Upper lobe of left lung (tissue), 6 donors: ENCODE data around the gene LNX1. TPM values are rescaled to one million over a fixed set of nuclear protein-coding genes. Genes with fewer than 3 reads are reported as not detected.

Source experiments
- ATAC-seq, 2 donors: fragments of 200-7000 bp; cut with Tn5 transposase; one replicate each; pipeline ENCODE4 v1.9.1; 2022; ENCODE audit warnings: mild to moderate bottlenecking in 2 of 2, moderate library complexity in 2 of 2; ENCODE audit not compliant: low FRiP score in 2 of 2
- DNase-seq, 2 donors: peaks; one replicate each; pipeline ENCODE4 v3.0.0-alpha.2; 2019 to 2020
- H3K27ac ChIP-seq, 4 donors: fragments of 200-600 bp; sonication (generic); one replicate each; pipeline ENCODE4 v1.5.1; 2016 to 2019
- H3K27me3 ChIP-seq, 4 donors: fragments of 200-600 bp; sonication (generic); one replicate each; pipeline ENCODE4 v1.5.1; 2017 to 2019
- H3K36me3 ChIP-seq, 4 donors: fragments of 200-600 bp; sonication (generic); one replicate each; pipeline ENCODE4 v1.5.1; 2016 to 2019
- H3K4me1 ChIP-seq, 4 donors: fragments of 200-600 bp; sonication (generic); one replicate each; pipeline ENCODE4 v1.5.1; 2018 to 2019
- H3K4me3 ChIP-seq, 4 donors: fragments of 200-600 bp; sonication (generic); one replicate each; pipeline ENCODE4 v1.5.1; 2017 to 2019; ENCODE audit warnings: mild to moderate bottlenecking in 2 of 4, moderate library complexity in 1 of 4
- H3K9me3 ChIP-seq, 4 donors: fragments of 200-600 bp; sonication (generic); one replicate each; pipeline ENCODE4 v1.5.1; 2018 to 2019
- EP300 ChIP-seq, 4 donors: sonication (generic); formaldehyde crosslinking; IDR thresholded peaks; one replicate each; pipeline ENCODE4 v1.5.1; 2017; ENCODE audit warnings: antibody characterized with exemption in 4 of 4, control low read depth in 2 of 4
- POLR2A ChIP-seq, 4 donors: fragments of 450-650 bp; IDR thresholded peaks; one replicate each; pipeline ENCODE4 v1.5.1; 2016 to 2017; ENCODE audit warnings: antibody characterized with exemption in 4 of 4, mild to moderate bottlenecking in 2 of 4
- POLR2AphosphoS5 ChIP-seq, 2 donors: sonication (generic); formaldehyde crosslinking; IDR thresholded peaks; one replicate each; pipeline ENCODE4 v1.5.1; 2017; ENCODE audit warnings: antibody characterized with exemption in 2 of 2
- WGBS, 2 donors: methylation state at CpG; one replicate each; pipeline ENCODE4 v1.1.5; 2017 to 2018; 5-methylcytosine and 5-hydroxymethylcytosine counted together
- total RNA-seq, 6 donors: library from RNA; depleted of rRNA in 4 of 6; stranded (reverse); fragments of >200 nt in 4 of 6; gene quantifications; one replicate each; pipeline versions ENCODE4 v1.1.0 to v1.2.1, GENCODE V29; 2016 to 2021
- TF ChIP-seq, protein P1 (sequence below), 6 experiments: fragments of 450-650 bp in 4 of 6; fragments of 200-600 bp in 2 of 6; sonication (generic) in 2 of 6; IDR thresholded peaks; one replicate each; pipeline ENCODE4 v1.5.1; 2016 to 2019; ENCODE audit warnings: antibody characterized with exemption in 6 of 6
- donor health status: DM: no; HTN: no; CAD: no; lungs with moderate emphysema.
- donor health status: DM: no; HTN: yes; CAD: no; lungs with severe emphysema.

Gene LNX1
- total RNA-seq, 6 donors from 2014 or later: 2.7 to 7.3 (median 4.3) TPM

DNA sequence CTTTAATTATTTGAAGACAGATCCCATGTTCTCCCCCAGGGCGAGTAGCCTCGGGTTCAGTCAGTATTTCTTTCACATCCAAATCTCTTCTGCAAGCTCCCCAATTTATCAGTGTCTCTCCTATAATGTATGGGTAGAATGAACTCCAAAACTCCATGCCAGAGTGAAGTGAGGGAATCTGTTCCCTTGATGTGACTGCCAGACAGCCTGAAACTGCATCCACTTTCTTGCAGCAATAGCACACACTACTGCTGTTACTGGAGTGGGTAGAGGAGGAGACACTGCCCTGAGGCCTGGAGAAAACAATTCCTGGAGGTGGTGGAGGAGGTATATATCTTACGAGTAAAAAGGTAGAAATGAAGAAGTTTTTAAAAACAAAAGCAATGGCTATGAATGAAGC, 11.0 kb downstream of the LNX1 start:
- TF ChIP-seq POLR2A (IDR thresholded peaks at IDR 0.05) (no peak), POLR2AphosphoS5 (IDR thresholded peaks at IDR 0.05) (no peak), EP300 (IDR thresholded peaks at IDR 0.05) (no peak)
- TF ChIP-seq, protein P1, sequence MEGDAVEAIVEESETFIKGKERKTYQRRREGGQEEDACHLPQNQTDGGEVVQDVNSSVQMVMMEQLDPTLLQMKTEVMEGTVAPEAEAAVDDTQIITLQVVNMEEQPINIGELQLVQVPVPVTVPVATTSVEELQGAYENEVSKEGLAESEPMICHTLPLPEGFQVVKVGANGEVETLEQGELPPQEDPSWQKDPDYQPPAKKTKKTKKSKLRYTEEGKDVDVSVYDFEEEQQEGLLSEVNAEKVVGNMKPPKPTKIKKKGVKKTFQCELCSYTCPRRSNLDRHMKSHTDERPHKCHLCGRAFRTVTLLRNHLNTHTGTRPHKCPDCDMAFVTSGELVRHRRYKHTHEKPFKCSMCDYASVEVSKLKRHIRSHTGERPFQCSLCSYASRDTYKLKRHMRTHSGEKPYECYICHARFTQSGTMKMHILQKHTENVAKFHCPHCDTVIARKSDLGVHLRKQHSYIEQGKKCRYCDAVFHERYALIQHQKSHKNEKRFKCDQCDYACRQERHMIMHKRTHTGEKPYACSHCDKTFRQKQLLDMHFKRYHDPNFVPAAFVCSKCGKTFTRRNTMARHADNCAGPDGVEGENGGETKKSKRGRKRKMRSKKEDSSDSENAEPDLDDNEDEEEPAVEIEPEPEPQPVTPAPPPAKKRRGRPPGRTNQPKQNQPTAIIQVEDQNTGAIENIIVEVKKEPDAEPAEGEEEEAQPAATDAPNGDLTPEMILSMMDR (IDR thresholded peaks at IDR 0.05): no peak
- no peak for DNase-seq
- Histone ChIP-seq H3K9me3 (no peaks in the 10 kb centered on the region), H3K4me1 (peaks cover 9 to 22% (median 19%) of the 10 kb centered on the region in 4 donors), H3K36me3 (no peaks in the 10 kb centered on the region), H3K27me3 (no peaks in the 10 kb centered on the region), H3K27ac (no peak overlapping the region), H3K4me3 (no peak overlapping the region)
- WGBS, 2 donors: 76 to 81% methylated on average over 3 of the region's 3 CpGs
- no peak for ATAC-seq

- no peak for ATAC-seq
- H3K27me3 ChIP-seq: no peaks in the 10 kb centered on the region
- H3K36me3 ChIP-seq: no peaks in the 10 kb centered on the region
- H3K4me1 ChIP-seq: peaks cover 9 to 22% (median 19%) of the 10 kb centered on the region in 4 donors
- H3K9me3 ChIP-seq: no peaks in the 10 kb centered on the region
- no peak overlapping the region for H3K27ac ChIP-seq
- 80 to 88% methylated on average over 3 of the region's 3 CpGs for WGBS, 2 donors
- no peak for DNase-seq
- TF ChIP-seq EP300 (IDR thresholded peaks at IDR 0.05): no peak
- TF ChIP-seq, protein P1 (IDR thresholded peaks at IDR 0.05): no peak
- no peak for TF ChIP-seq POLR2AphosphoS5 (IDR thresholded peaks at IDR 0.05)
- no peak for TF ChIP-seq POLR2A (IDR thresholded peaks at IDR 0.05)
- H3K4me3 ChIP-seq: no peak overlapping the region
These were observed 11.5 kb downstream of the LNX1 start for GRCh38 chr4:53579826-53580225.

DNA sequence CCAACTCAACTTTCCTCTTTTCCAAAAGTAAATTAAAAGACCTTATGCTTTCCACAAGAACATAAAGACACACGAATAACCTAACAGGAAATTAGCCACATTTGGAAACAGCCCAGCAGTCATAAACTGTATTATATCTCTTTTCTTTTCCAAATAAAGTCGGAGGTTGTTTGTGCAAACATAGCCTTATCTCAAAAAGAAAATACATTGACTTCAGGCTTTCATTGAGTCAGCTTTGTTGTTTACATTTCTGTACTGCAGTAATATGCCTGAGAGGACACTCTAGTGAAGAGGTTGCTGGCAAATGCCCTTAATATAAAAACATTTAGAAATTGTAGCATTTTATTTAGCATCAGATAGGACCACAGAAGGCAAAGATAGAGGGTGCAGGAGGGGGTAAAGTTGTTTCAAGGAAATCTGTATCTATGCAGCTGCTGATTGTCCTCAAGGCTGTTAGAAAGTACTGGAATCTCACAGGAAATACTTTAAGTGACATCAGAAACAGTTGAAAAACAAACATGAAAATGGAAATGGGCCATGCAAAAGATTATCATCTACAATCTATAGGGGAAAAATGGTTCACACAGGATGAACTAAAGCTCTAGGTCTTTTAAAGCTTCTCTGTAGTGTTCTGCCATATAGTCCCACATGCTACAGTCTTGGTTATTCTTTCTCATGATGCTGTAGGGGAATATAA, 14.5 kb downstream of the LNX1 start:
- Histone ChIP-seq H3K27me3 (no peaks in the 10 kb centered on the region), H3K9me3 (no peaks in the 10 kb centered on the region), H3K4me3 (no peak overlapping the region), H3K27ac (peak overlapping the region in 1 of 4 donors; percentile 35), H3K4me1 (peaks cover 9 to 24% (median 19%) of the 10 kb centered on the region in 4 donors), H3K36me3 (no peaks in the 10 kb centered on the region)
- no peak for ATAC-seq
- WGBS, 2 donors: 8 to 11% methylated on average over 2 of the region's 2 CpGs
- TF ChIP-seq, protein P1 (IDR thresholded peaks at IDR 0.05): no peak
- TF ChIP-seq POLR2AphosphoS5 (IDR thresholded peaks at IDR 0.05) (no peak), POLR2A (IDR thresholded peaks at IDR 0.05) (no peak), EP300 (IDR thresholded peaks at IDR 0.05) (no peak)
- DNase-seq: no peak

DNA sequence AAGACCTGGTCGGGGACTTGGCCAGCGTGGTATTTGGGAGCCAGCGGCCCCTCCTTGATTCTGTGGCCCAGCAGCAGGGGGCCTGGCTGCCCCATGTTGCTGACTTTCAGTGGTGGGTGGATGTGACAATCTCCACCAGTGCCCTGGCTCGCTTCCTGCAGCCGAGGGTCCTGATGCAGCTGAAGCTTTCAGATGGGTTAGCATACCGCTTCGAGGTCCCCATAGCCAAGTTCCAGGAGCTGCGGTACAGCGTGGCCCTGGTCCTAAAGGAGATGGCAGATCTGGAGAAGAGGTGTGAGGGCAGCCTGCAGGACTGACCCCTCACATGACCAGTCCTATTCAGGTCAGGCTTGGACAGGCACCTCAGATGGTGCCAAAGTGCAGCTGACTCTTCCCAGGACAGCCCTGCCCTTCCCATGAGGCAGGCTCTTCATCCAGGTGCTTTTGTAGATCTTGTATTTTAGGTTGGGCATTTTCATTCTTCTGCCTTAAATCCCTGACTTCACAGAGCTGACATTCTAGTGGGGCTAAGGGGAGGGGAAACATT, 15.1 kb downstream of the LNX1 start:
- Histone ChIP-seq H3K27ac (peak overlapping the region in 2 of 4 donors; percentile 3 to 35), H3K27me3 (no peaks in the 10 kb centered on the region), H3K36me3 (no peaks in the 10 kb centered on the region), H3K4me3 (no peak overlapping the region), H3K4me1 (peaks cover 9 to 24% (median 19%) of the 10 kb centered on the region in 4 donors), H3K9me3 (no peaks in the 10 kb centered on the region)
- DNase-seq (peak in 1 of 2 donors; percentile 39), ATAC-seq (peak in 1 of 2 donors; percentile 59)
- TF ChIP-seq POLR2AphosphoS5 (IDR thresholded peaks at IDR 0.05) (no peak), EP300 (IDR thresholded peaks at IDR 0.05) (no peak), POLR2A (IDR thresholded peaks at IDR 0.05) (no peak)
- TF ChIP-seq, protein P1 (IDR thresholded peaks at IDR 0.05): no peak
- 87 to 95% methylated on average over 4 to 9 of the region's 9 CpGs for WGBS, 2 donors
